ENCODE data around the gene ARHGAP9. TPM values are rescaled to one million over a fixed set of nuclear protein-coding genes. Genes with fewer than 3 reads are reported as not detected.

The ARHGAP9 gene
- total and polyA plus RNA-seq, 2 of the 8 experiments (the other 6 are each of a cell fraction or from before 2014, with no cell fraction given), result 3.2 to 6.0 TPM

GRCh38 chr12:57465747-57466505 is 13.7 kb downstream of the ARHGAP9 start (continued):
- TF ChIP-seq BACH1 (IDR thresholded peaks at IDR 0.05; ENCODE audit: low read length) (no peak), JUN (IDR thresholded peaks at IDR 0.05; ENCODE audit: low read depth, low read length) (no peak), EZH2 (IDR thresholded peaks at IDR 0.05; ENCODE audit: low read depth, low read length, severe bottlenecking) (no peak), POLR2AphosphoS5 (IDR thresholded peaks at IDR 0.05; ENCODE audit: low read depth, low read length) (no peak), TBP (IDR thresholded peaks at IDR 0.05; ENCODE audit: low read depth, low read length) (no peak), MAFK (IDR thresholded peaks at IDR 0.05; ENCODE audit: low read depth, low read length) (no peak), RFX5 (IDR thresholded peaks at IDR 0.05; ENCODE audit: borderline replicate concordance, low read depth, low read length) (no peak)
- TF ChIP-seq, protein P1, sequence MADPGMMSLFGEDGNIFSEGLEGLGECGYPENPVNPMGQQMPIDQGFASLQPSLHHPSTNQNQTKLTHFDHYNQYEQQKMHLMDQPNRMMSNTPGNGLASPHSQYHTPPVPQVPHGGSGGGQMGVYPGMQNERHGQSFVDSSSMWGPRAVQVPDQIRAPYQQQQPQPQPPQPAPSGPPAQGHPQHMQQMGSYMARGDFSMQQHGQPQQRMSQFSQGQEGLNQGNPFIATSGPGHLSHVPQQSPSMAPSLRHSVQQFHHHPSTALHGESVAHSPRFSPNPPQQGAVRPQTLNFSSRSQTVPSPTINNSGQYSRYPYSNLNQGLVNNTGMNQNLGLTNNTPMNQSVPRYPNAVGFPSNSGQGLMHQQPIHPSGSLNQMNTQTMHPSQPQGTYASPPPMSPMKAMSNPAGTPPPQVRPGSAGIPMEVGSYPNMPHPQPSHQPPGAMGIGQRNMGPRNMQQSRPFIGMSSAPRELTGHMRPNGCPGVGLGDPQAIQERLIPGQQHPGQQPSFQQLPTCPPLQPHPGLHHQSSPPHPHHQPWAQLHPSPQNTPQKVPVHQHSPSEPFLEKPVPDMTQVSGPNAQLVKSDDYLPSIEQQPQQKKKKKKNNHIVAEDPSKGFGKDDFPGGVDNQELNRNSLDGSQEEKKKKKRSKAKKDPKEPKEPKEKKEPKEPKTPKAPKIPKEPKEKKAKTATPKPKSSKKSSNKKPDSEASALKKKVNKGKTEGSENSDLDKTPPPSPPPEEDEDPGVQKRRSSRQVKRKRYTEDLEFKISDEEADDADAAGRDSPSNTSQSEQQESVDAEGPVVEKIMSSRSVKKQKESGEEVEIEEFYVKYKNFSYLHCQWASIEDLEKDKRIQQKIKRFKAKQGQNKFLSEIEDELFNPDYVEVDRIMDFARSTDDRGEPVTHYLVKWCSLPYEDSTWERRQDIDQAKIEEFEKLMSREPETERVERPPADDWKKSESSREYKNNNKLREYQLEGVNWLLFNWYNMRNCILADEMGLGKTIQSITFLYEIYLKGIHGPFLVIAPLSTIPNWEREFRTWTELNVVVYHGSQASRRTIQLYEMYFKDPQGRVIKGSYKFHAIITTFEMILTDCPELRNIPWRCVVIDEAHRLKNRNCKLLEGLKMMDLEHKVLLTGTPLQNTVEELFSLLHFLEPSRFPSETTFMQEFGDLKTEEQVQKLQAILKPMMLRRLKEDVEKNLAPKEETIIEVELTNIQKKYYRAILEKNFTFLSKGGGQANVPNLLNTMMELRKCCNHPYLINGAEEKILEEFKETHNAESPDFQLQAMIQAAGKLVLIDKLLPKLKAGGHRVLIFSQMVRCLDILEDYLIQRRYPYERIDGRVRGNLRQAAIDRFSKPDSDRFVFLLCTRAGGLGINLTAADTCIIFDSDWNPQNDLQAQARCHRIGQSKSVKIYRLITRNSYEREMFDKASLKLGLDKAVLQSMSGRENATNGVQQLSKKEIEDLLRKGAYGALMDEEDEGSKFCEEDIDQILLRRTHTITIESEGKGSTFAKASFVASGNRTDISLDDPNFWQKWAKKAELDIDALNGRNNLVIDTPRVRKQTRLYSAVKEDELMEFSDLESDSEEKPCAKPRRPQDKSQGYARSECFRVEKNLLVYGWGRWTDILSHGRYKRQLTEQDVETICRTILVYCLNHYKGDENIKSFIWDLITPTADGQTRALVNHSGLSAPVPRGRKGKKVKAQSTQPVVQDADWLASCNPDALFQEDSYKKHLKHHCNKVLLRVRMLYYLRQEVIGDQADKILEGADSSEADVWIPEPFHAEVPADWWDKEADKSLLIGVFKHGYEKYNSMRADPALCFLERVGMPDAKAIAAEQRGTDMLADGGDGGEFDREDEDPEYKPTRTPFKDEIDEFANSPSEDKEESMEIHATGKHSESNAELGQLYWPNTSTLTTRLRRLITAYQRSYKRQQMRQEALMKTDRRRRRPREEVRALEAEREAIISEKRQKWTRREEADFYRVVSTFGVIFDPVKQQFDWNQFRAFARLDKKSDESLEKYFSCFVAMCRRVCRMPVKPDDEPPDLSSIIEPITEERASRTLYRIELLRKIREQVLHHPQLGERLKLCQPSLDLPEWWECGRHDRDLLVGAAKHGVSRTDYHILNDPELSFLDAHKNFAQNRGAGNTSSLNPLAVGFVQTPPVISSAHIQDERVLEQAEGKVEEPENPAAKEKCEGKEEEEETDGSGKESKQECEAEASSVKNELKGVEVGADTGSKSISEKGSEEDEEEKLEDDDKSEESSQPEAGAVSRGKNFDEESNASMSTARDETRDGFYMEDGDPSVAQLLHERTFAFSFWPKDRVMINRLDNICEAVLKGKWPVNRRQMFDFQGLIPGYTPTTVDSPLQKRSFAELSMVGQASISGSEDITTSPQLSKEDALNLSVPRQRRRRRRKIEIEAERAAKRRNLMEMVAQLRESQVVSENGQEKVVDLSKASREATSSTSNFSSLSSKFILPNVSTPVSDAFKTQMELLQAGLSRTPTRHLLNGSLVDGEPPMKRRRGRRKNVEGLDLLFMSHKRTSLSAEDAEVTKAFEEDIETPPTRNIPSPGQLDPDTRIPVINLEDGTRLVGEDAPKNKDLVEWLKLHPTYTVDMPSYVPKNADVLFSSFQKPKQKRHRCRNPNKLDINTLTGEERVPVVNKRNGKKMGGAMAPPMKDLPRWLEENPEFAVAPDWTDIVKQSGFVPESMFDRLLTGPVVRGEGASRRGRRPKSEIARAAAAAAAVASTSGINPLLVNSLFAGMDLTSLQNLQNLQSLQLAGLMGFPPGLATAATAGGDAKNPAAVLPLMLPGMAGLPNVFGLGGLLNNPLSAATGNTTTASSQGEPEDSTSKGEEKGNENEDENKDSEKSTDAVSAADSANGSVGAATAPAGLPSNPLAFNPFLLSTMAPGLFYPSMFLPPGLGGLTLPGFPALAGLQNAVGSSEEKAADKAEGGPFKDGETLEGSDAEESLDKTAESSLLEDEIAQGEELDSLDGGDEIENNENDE (IDR thresholded peaks at IDR 0.05; ENCODE audit: insufficient replicate concordance, low read length), result no peak

Data from H1 (cell line).